NCI-H2227 (cell line): Measurements from ENCODE around the gene SLC16A1.
"Not testable (repeated sequence)": the region's sequence is repeated elsewhere in the genome, so short reads cannot be mapped to it uniquely, and the experiment has no call there.

Experiments used
- DNase-seq: peaks from one replicate; lab custom pipeline; 2025; ENCODE audit not compliant: unreplicated experiment; lab: John Stamatoyannopoulos, UW

Gene SLC16A1

DNA sequence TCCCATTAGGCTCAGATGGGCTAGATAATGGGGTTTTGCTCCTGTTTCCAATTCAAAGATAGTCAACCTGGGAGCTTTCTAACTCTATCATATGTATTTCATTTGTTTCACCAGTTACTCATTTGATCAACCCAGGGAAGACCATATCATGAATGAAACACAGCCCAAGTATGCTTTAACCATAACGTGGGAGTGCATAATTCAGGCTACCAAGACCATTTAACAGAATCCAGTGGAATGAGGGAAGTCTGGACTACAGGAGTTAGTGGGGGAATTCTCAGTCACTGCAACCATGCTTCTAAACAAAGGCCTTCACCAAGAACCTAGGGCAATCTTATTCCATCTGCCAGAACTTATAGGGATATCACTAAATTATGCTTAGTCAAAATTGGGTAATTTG, 15.0 kb upstream of the SLC16A1 start:
- DNase-seq = no peak

DNA sequence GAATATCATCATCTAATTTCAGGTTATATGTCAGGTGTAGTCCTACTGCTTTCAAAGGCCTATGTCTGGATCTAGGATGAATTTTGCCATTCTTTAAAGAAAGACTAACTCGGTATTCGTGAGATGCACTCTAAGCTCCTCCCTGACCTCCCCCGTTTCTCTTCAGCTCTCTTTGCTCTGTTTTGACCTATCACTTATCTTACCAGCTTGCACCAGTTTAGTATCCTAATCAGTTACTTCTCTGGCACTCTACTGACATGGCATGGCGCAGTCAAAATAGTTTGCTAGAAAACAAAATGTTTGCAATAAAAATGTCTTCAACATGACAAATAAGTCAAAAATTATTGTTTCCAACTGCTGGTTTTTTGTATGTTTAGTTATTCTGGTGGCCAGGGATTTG, 8.4 kb upstream of the SLC16A1 start:
- no peak for DNase-seq

DNA sequence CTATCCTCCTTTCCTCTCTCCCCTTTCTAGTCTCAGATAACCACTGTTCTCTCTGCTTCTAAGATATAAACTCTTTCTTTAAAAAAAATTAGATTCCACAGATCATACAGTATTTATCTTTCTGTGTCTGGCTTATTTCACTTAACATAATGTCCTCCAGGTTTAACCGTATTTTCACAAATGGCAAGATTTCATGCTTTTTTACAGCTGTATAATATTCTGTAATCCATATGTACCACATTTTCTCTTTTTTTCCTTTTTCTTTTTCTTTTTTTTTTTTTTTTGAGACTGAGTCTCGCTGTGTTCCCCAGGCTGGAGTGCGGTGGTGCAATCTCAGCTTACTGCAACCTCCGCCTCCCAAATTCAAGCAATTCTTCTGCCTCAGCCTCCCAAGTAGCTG, 5.1 kb upstream of the SLC16A1 start:
- DNase-seq = no peak

DNA sequence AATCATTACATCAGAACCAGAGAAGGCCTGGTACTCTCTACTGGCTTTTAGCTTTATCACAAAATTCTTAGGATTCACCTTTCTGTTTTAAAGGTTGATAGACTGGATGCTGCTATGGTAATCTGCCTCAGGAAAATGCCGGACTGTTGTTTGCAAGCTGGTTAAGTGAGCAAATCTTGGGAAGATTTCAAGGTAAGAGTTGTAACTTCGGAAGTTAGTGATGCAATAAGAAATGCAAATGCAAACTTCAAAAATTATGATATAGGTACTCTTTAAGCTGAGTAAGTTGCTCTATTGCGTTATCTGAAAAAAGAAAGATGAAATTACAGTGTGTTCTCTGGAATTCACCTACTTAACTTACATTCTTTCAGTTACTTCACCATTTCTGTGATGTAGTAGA, 4.4 kb upstream of the SLC16A1 start:
- DNase-seq = no peak

DNA sequence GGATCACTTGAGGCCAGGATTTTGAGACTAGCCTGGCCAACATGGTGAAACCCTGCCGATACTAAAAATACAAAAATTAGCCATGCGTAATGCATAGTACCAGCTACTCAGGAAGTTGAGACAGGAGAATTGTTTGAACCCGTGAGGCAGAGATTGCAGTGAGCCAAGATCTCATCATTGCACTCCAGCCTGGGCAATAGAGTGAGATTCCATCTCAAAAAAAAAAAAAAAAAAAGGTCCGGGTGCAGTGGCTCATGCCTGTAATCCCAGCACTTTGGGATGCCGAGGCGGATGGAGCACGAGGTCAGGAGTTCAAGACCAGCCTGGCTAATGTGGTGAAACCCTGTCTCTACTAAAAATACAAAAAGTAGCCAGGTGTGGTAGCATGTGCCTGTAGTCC, 2.2 kb upstream of the SLC16A1 start:
- DNase-seq = not testable (repeated sequence)

DNA sequence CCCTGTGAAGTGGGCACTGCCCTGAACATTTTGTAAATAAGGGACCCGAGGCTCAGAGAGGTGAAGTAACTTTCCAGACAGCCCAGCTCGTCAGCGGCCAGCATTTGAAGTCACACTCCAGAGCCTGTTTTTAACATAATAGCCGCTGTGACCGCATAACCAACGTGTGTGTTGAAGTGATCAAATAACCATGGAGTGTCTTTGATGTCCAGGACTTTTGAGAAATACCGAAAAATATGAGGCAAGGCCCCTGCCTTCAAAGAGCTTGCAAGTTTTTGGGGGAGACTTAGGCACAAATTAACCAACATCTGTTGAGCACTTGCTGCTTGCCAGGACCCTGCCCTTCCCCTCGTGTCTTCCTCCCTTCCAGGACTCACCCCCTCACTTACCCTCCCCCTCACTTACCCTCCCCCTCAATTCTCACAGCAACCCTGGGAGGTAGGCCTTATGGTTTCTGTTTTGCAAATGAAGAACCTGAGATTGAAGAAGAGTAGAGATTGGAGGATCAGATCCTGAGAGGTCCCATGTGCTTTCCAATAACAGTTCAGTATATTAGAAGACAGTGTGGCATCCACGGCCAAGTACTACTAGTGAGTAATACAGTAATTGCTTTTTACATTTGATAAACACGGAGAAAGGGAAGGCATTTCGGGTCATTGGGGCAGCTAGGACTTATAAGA, 1.3 kb upstream of the SLC16A1 start:
- peak; percentile 62 for DNase-seq

DNA sequence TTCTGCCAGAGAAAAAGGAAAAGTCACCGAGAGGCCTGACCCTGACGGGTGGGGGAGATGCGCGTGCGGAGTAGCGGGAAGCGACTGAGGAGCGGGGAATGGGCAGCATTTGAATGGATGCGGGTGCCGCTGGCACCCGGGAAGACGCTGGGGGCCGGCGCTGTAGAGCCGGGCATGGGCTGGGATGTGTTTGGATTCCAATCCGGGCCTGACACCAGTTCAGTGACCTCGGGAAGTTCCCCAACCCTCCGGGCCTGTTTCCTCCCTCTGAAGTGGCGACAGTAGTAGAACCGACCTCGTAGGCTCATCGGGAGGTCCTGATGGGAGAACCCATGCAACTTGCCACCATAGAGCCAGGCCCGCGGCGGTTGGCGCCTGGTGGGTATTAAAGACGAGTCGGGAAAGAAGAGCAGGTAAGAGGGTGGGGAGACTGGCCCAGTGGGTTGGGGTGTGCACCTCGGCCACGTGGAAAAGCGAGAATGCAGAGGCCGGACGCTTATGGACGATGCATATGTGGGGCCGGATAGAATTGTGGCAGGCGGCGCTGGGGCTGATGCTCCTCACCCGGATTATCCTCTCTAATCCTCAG, 642 bp upstream of the SLC16A1 start:
- DNase-seq = no peak

DNA sequence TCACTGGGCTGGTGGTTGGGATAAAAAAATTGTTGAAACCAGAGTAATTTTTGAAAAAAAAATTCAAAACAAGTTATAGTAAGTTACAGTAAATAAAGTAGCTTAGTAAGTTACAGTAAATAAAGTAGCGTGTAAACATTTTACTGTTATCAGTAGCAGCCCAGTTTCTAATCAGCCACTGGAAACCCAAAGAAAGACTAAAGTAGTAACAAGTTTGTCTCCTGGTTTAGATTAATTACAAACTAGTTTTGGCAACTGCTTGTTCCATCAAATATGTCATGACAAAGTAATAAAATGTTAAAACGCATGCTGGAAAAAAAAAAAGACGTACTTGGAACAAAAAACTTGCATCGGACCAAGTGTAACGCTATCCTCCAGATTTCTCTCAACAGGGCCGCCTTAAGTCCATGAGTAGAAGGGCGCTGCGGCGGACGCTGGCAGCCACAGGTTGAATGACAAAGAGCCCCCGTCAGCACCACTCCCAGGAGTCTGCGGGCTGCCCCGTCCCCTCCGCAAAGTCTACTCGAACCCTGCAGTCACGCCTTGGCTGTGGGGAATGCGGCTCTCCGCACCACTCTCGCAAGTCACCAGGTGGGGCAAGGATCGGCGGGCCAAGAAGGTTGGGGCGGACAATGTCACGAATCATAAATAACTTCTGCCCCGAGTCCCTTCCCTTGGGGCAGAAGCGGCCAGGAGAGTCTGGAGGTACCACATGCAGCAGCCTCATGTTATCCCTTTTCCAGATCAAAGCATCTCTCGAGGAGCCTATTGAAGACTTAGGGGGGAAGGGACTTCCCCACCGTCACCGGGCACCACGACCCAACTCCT, 837 bp downstream of the SLC16A1 start:
- DNase-seq = peak; percentile 69

DNA sequence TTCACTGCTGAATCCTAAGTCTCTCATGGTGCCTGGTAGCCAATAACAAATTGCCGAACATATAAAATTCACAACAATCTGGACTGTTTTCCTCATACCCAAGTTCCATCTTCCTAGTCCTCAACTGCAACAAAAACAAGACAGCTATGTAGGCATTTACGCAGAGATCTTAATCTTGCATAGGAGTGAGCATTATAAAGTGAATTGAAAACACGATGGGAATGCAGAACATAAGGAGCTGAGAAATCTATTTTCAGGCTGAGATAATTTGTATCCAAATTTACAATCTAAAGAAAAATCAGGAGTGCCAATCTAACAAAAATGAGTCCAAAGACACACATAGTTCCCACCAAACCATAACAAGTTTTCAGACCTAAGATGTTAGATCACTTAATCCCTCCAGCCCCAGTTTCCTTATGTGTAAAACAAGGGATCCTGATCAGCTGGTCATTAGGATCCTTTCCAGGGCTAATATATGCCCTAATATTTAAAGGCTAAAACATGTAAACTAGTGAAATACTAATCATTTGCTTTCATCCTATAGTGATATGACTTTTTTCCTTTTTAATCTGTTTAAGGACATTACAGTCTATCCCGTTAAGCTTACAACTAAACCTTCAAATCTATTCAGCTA, 1.9 kb downstream of the SLC16A1 start:
- DNase-seq = no peak

DNA sequence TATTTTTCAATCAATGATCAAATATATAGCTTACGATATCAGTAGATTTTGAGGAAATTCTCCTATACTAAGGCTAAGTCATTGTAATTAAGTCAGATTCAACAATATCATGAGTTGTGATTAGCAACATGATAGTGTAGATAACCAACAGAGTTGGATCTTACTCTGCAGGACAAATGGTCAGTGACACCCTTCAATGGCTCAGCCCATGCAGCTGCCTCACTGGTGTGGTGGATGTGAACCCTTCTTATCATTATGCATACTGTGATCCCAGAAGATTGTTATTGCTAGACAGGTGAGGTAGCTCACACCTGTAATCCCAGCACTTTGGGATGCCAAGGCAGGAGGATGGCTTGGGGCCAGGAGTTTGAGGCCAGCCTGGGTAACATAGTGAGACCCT, 5.6 kb downstream of the SLC16A1 start:
- no peak for DNase-seq

DNA sequence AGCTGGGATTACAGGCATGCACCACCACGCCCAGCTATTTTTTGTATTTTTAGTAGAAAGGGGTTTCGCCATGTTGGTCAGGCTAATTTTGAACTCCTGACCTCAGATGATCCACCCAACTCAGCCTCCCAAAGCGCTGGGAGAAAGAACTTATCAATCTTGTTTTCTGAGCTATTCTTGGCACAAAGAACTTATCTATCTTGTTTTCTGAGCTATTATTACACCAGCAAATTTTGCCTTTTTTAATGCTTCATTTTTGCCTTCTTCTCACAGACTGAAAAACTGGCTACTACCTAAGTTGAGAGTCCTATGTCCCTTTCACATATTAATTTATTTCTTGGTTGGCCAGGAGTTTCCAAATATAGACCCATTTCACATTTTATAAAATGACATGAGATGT, 9.3 kb downstream of the SLC16A1 start:
- no peak for DNase-seq

DNA sequence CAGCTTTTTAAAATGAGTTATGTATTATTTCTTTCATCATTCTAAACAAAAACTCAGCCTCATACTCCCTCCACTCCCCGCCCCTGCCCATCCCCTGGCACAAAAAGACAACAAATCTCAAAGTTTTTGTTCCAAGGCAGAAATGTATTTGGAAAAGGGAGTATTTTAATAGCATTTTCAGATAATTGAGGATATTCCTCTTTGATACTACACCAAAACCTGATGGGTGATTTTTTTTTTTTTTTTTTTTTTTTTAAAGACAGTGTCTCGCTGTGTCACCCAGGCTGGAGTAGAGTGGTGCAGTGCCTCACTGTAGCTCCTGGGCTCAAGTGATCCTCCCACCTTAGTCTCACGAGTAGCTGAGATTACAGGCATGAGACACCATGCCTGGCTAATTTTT, 16.2 kb downstream of the SLC16A1 start:
- DNase-seq = no peak

DNA sequence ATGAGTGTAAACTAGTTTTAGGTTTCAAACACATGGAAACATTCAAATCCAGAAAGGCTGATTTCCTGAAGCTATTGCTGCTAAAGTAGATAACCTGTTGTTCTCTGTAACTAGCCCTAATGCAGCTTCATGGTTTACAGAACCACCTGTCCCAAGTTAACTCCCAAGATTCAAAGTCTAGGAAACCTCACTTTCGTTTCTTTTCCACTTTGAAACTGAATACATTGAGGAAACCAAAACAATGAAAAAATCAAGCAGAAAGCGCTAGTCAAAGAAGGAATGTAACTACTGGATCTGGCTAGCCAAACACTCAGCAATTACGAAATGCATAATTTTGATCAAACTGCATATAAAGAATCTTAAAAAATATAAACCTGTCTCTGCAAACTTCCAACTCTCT, 17.8 kb downstream of the SLC16A1 start:
- DNase-seq = no peak

DNA sequence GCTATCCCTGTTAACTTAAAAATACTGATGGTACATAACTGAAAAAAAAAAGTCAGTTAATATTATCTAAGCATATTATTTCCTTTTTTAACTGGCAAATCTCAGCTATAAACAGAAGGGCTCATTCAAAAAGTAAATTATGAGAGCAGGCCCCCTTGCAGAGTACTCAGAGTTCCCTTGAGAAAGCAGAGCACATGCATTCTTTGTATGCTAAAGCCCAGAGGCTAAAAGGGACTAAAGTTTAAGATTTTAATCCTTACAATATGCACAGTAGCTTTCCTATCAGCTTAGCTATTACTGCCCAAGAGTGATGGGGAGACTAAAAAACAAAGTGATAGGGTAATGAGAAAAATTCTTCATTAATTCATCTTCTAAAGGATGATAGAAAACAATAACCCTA, 18.5 kb downstream of the SLC16A1 start:
- no peak for DNase-seq

DNA sequence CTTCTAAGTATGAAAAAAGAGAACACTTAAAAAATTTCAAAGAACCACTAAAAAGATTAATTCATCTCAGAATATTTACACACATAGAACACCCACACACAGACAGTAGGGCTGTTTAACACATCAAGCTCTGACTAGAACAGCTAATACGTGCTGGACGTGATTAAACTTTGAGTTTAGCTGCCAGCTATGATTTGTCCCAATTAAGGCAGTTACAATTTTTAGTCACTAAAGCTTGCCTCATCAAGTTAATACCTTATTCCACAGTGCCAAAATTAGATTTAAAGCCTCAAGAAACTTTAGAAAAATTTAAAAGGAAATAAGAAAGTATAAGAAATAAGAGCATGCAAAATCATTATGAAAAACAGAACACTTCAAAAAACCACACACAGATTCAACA, 18.9 kb downstream of the SLC16A1 start:
- DNase-seq = no peak

DNA sequence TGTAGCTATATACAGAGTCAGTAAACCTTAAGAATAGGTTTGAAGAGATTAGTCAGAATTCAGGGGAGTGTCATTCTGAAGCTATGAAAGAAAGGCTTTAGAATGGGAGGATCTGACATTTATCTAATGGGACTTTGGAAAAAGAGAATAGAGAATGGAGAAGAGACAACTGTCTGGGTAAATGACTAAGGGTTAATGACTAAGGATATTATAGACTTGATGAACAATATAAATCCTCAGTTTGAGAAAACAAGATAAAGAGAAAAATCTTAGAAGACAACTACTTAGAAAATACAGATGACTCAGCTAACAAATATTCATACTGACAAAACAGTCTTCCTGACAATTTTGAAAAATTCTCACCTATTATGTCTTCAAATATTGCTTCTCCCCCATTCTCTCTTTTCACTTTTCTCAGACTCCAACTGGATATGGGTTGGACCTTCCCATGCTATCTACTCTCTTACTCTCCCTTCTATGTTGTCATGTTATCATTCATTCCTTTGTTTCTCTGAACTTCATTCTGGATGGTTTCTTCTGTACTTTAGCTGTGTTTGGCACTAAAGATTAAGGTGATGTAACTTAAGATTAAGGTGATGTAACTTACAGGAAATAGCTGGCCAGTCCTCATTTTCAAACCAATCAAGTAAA, 20.4 kb downstream of the SLC16A1 start:
- no peak for DNase-seq

DNA sequence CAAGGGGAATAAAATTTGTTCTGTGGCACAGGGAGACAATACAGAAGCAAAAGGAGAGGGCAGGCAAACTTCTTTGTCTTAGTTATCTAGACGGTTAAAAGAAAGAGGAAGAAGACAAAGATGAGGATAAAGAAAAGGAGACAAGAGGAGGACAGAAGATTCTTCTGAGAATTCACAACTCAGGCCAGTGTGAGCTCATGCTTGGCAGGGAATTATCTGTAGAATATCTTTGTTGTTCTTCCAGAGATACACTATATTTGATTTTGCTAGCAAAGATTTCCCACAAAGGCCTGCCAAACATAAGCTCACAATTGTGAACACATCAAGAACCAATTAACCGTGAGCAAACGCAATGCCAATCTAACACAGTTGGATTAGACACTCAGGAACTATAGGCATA, 21.4 kb downstream of the SLC16A1 start:
- DNase-seq = no peak

DNA sequence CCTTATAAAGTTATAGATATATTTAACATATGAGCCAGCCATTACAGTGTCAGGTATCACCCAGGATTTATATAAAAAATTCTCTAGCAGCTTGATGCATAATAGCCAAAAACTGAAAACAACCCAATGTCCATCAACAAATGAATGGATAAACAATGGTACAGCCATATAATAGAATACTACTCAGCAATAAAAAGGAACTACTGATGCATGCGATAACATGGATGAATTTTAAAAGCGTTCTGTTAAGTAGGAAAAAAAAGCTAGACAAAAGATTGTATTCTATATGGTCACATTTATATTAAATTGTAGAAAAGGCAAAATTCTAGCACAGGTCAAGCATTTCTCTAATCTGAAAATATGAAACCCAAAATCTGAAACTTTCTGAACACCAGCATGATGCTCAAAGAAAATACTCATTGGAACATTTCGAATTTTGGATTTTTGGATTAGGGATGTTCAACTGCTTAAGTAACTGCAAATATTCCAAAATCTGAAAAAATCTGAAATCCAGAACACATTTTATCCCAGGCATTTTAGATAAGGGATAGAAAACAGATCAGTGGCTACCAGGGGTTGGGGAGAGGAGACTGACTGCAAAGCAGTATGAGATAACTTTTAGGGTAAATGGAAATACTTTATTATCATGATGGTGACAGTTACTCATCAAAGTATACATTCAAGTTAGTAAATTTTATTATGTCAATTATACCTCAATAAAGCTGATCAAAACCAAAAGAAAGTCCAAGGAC, 22.0 kb downstream of the SLC16A1 start:
- DNase-seq = no peak

DNA sequence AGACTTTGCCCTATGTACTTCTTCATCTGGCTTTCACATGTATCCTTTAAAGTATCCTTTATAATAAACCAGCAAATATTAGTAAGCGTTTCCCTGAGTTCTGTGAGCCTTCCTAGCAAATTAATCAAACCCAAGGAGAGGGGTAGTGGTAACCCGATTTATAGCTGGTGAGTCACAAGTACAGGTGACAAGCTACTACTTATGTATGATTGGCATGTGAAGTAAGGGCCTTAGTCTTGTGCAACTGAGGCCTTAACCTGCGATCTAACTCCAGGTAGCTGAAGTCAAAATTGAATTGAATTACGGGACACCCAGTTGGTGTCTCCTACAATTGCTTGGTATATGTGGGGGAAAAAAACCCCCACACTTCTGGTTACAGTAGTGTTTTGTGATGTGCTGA, 26.0 kb downstream of the SLC16A1 start:
- no peak for DNase-seq

DNA sequence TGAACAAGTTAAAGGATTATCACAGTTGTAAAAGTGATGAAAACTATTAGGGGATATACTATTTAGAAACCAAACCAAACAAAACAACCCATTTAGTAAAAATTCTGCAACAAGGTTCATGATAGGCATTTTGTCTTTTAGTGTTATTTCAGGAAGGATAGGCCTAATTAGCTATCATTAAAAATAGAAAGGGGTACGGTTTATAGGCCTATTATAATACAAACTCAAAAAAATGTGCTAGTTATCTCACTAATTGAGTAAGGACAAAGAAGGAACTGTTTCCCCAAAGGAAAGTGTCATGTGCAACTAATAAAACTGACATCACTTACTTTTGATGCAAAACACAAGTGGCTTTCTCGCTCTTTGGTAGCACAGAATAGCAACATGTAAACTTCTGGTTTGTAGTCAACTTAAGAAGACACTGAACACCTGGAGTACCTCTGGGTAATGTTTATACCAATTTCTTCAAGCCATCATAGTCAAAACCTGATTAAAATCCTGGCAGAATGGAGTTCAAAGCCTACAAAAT, 28.5 kb downstream of the SLC16A1 start:
- no peak for DNase-seq
